Neural cell (in vitro differentiated cells): ENCODE data around the gene CST4. TPM values are rescaled to one million over a fixed set of nuclear protein-coding genes. Genes with fewer than 3 reads are reported as not detected.

Experiments used
- H2AFZ ChIP-seq: fragments of 200-600, 300-800 bp; sonication (generic), shearing (Covaris generic); 2 replicates; pipeline ENCODE4 v1.6.0; 2014; ENCODE audit warnings: low read depth, mild to moderate bottlenecking, antibody characterized with exemption, low read length, moderate library complexity
- H3F3A ChIP-seq: fragments of 200-600 bp; shearing (Covaris generic); 2 replicates; pipeline ENCODE4 v1.6.1; 2016; ENCODE audit warnings: mild to moderate bottlenecking, moderate library complexity, mixed read lengths, antibody characterized with exemption, low read length; ENCODE audit not compliant: insufficient read depth, poor library complexity, severe bottlenecking
- H3K27ac ChIP-seq: fragments of 200-600, 300-800 bp; sonication (generic), shearing (Covaris generic); 2 replicates; pipeline ENCODE4 v1.5.1; 2014; ENCODE audit warnings: mild to moderate bottlenecking, low read length, moderate library complexity
- H3K27me3 ChIP-seq: fragments of 300-800, 200-600 bp; sonication (generic), shearing (Covaris generic); 2 replicates; pipeline ENCODE4 v1.6.0; 2014; ENCODE audit warnings: mild to moderate bottlenecking, low read depth, low read length, moderate library complexity; ENCODE audit not compliant: insufficient read depth
- H3K36me3 ChIP-seq: fragments of 300-800, 200-600 bp; sonication (generic), shearing (Covaris generic); 2 replicates; pipeline ENCODE4 v1.5.1; 2014; ENCODE audit warnings: mild to moderate bottlenecking, antibody characterized with exemption, low read length, moderate library complexity; ENCODE audit not compliant: insufficient read depth
- H3K4me2 ChIP-seq: fragments of 300-800, 200-600 bp; sonication (generic), shearing (Covaris generic); 2 replicates; pipeline ENCODE4 v1.6.0; 2014; ENCODE audit warnings: mild to moderate bottlenecking, low read length
- H3K4me3 ChIP-seq: fragments of 300-800, 200-600 bp; sonication (generic), shearing (Covaris generic); 2 replicates; pipeline ENCODE4 v1.5.1; 2014; ENCODE audit warnings: mild to moderate bottlenecking, low read length, moderate library complexity
- H3K79me2 ChIP-seq: fragments of 200-600 bp; shearing (Covaris generic); replicated peaks from 2 replicates; pipeline ENCODE4 v1.6.0; 2014; ENCODE audit warnings: mild to moderate bottlenecking, low read length, moderate library complexity; ENCODE audit not compliant: insufficient read depth
- H3K9ac ChIP-seq: fragments of 300-800, 200-600 bp; sonication (generic), shearing (Covaris generic); 2 replicates; pipeline ENCODE4 v1.6.1; 2016; ENCODE audit warnings: mild to moderate bottlenecking, low read length, mixed read lengths
- H3K9me2 ChIP-seq: fragments of 200-600 bp; shearing (Covaris generic); 2 replicates; pipeline ENCODE4 v1.6.1; 2016; ENCODE audit warnings: mild to moderate bottlenecking, low read length, mixed read lengths; ENCODE audit not compliant: insufficient read depth
- H3K9me3 ChIP-seq: fragments of 200-600, 300-800 bp; sonication (generic), shearing (Covaris generic); 2 replicates; pipeline ENCODE4 v1.6.1; 2016; ENCODE audit warnings: mild to moderate bottlenecking, mixed run types, low read length, moderate library complexity, mixed read lengths
- H4K20me1 ChIP-seq: fragments of 200-600 bp; shearing (Covaris generic); 2 replicates; pipeline ENCODE4 v1.6.1; 2016; ENCODE audit warnings: mild to moderate bottlenecking, mixed run types; ENCODE audit not compliant: insufficient read depth
- CTCF ChIP-seq: fragments of 450-650 bp; IDR thresholded peaks from 2 replicates; pipeline ENCODE4 v1.5.1; 2014; ENCODE audit warnings: antibody characterized with exemption, mild to moderate bottlenecking, moderate library complexity; ENCODE audit not compliant: poor library complexity, severe bottlenecking
- EP300 ChIP-seq: fragments of 450-650 bp; conservative IDR thresholded peaks from 2 replicates; pipeline ENCODE4 v1.6.1; 2014; ENCODE audit warnings: antibody characterized with exemption, mild to moderate bottlenecking, moderate library complexity; ENCODE audit not compliant: poor library complexity, severe bottlenecking
- EZH2 ChIP-seq: fragments of 200-600, 300-800 bp; shearing (Covaris generic), sonication (generic); IDR thresholded peaks from 2 replicates; pipeline ENCODE4 v1.6.1; 2014; ENCODE audit warnings: antibody characterized with exemption, low read length, borderline replicate concordance, mild to moderate bottlenecking; ENCODE audit not compliant: insufficient read depth, poor library complexity, severe bottlenecking
- MXI1 ChIP-seq: fragments of 450-650 bp; conservative IDR thresholded peaks from 2 replicates; pipeline ENCODE4 v1.6.1; 2014; ENCODE audit warnings: antibody characterized with exemption, mild to moderate bottlenecking; ENCODE audit not compliant: poor library complexity, severe bottlenecking
- POLR2AphosphoS5 ChIP-seq: IDR thresholded peaks from 2 replicates; pipeline ENCODE4 v1.6.1; 2012
- RAD21 ChIP-seq: fragments of 450-650 bp; conservative IDR thresholded peaks from 2 replicates; pipeline ENCODE4 v1.6.1; 2014; ENCODE audit warnings: antibody characterized with exemption, mild to moderate bottlenecking, moderate library complexity
- REST ChIP-seq: IDR thresholded peaks from 2 replicates; pipeline ENCODE4 v1.6.1; 2012; ENCODE audit warnings: borderline replicate concordance
- SMC3 ChIP-seq: fragments of 450-650 bp; conservative IDR thresholded peaks from 2 replicates; pipeline ENCODE4 v1.6.1; 2014; ENCODE audit warnings: antibody characterized with exemption, mild to moderate bottlenecking, moderate library complexity; ENCODE audit not compliant: poor library complexity
- TAF1 ChIP-seq: IDR thresholded peaks from 2 replicates; pipeline ENCODE4 v1.6.1; 2012; ENCODE audit warnings: low read depth
- polyA plus RNA-seq: library from polyadenylated mRNA; depleted of rRNA; stranded (reverse); fragments of >200 nt; gene quantifications from 2 replicates; pipeline ENCODE4 v1.2.3, GENCODE V29; 2014

The CST4 gene
- polyA plus RNA-seq, 1 donor from 2014 or later = not detected

- H4K20me1 ChIP-seq = no peaks in the 10 kb centered on the region
- H3K27me3 ChIP-seq = no peaks in the 10 kb centered on the region
- H3K4me2 ChIP-seq = no peak overlapping the region
- H2AFZ ChIP-seq = no peak overlapping the region
- H3K9ac ChIP-seq = no peak overlapping the region
- no peaks in the 10 kb centered on the region for H3K9me3 ChIP-seq
- no peaks in the 10 kb centered on the region for H3F3A ChIP-seq
- no peaks in the 10 kb centered on the region for H3K36me3 ChIP-seq
- no peaks in the 10 kb centered on the region for H3K79me2 ChIP-seq
- TF ChIP-seq EP300 (no peak), RAD21 (no peak), POLR2AphosphoS5 (no peak), SMC3 (no peak), EZH2 (no peak), TAF1 (no peak), REST (no peak)
- H3K9me2 ChIP-seq = no peaks in the 10 kb centered on the region
- no peak overlapping the region for H3K4me3 ChIP-seq
- H3K27ac ChIP-seq = no peak overlapping the region
Measured at GRCh38 chr20:23662276-23662870, 26.5 kb downstream of the CST4 start.

GRCh38 chr20:23661002-23661429, 27.8 kb downstream of the CST4 start:
- H3K27me3 ChIP-seq = no peaks in the 10 kb centered on the region
- H3K4me3 ChIP-seq = no peak overlapping the region
- no peaks in the 10 kb centered on the region for H3K9me3 ChIP-seq
- no peaks in the 10 kb centered on the region for H3F3A ChIP-seq
- H2AFZ ChIP-seq = no peak overlapping the region
- H3K9me2 ChIP-seq = no peaks in the 10 kb centered on the region
- no peak overlapping the region for H3K4me2 ChIP-seq
- H3K36me3 ChIP-seq = no peaks in the 10 kb centered on the region
- H3K79me2 ChIP-seq = no peaks in the 10 kb centered on the region
- H4K20me1 ChIP-seq = no peaks in the 10 kb centered on the region
- H3K27ac ChIP-seq = no peak overlapping the region
- H3K9ac ChIP-seq = no peak overlapping the region
- TF ChIP-seq CTCF (no peak), REST (no peak), TAF1 (no peak), POLR2AphosphoS5 (no peak), EZH2 (no peak), SMC3 (no peak), EP300 (no peak), MXI1 (no peak), RAD21 (no peak)
